Testis (tissue), 3 donors: ENCODE data around the gene MTPN. TPM values are rescaled to one million over a fixed set of nuclear protein-coding genes. Genes with fewer than 3 reads are reported as not detected.

Experiments
- DNase-seq: peaks from one replicate; pipeline ENCODE4 v3.0.0-alpha.2; 2019
- H3K27ac ChIP-seq, 2 donors: fragments of 200-600 bp; sonication (generic); one replicate each; pipeline ENCODE4 v1.5.1; 2019
- H3K27me3 ChIP-seq: fragments of 200-600 bp; sonication (generic); one replicate; pipeline ENCODE4 v1.5.1; 2019
- H3K36me3 ChIP-seq: fragments of 200-600 bp; sonication (generic); one replicate; pipeline ENCODE4 v1.5.1; 2017; ENCODE audit warnings: low read depth; ENCODE audit errors: missing control alignments
- H3K4me1 ChIP-seq: fragments of 200-600 bp; sonication (generic); one replicate; pipeline ENCODE4 v1.5.1; 2019
- H3K4me3 ChIP-seq, 2 donors: fragments of 200-600 bp; sonication (generic); one replicate each; pipeline ENCODE4 v1.5.1; 2017 to 2019
- H3K9me3 ChIP-seq: fragments of 200-600 bp; sonication (generic); one replicate; pipeline ENCODE4 v1.5.1; 2017
- CTCF ChIP-seq, 3 experiments: fragments of 450-650 bp in 2 of 3; fragments of 200-600 bp in 1 of 3; sonication (generic) in 1 of 3; IDR thresholded peaks; one replicate each; pipeline ENCODE4 v1.5.1; 2016 to 2019; ENCODE audit warnings: antibody characterized with exemption in 3 of 3, mild to moderate bottlenecking in 2 of 3, moderate library complexity in 1 of 3
- POLR2A ChIP-seq: fragments of 450-650 bp; IDR thresholded peaks from one replicate; pipeline ENCODE4 v1.6.1; 2017; ENCODE audit warnings: antibody characterized with exemption, mild to moderate bottlenecking, moderate library complexity
- WGBS, 2 donors: methylation state at CpG; one replicate each; pipeline ENCODE4 v1.1.5; 2018; 5-methylcytosine and 5-hydroxymethylcytosine counted together
- intact Hi-C: fragments of 100-400 bp; cut with DNase I; formaldehyde crosslinking; loops from one replicate; pipeline ENCODE4 v1.15.1; 2023; ENCODE audit warnings: low total_unique reads
- polyA plus RNA-seq: library from polyadenylated mRNA; stranded (reverse); fragments of 350-450 nt; fragmentation: Illumina TruSeq; extraction: RNeasy Lipid Tissue Mini Kit (QIAGEN cat#74804); gene quantifications from one replicate; pipeline ENCODE4 v1.2.3, GENCODE V29; 2014; ENCODE audit warnings: low read depth, low replicate concordance; ENCODE audit not compliant: insufficient read depth
- total RNA-seq, 2 donors: library from RNA; depleted of rRNA; stranded (reverse); fragments of >200 nt; gene quantifications; one replicate each; pipeline ENCODE4 v1.2.3, GENCODE V29; 2016

MTPN gene
- total and polyA plus RNA-seq, 3 donors from 2014 or later, result 141 to 144 (median 142) TPM

GRCh38 chr7:136018104-136018503 lies 40.9 kb upstream of the MTPN start:
- TF ChIP-seq POLR2A (no peak), CTCF (IDR thresholded peaks at IDR 0.05) (no peak)
- H3K36me3 ChIP-seq, result no peaks in the 10 kb centered on the region
- no peaks in the 10 kb centered on the region for H3K27me3 ChIP-seq
- DNase-seq, result no peak
- H3K9me3 ChIP-seq, result no peaks in the 10 kb centered on the region
- intact Hi-C loops, result no loop called here
- H3K27ac ChIP-seq, result no peak overlapping the region
- 94 to 100% methylated on average over 2 of the region's 2 CpGs for WGBS, 2 donors
- no peak overlapping the region for H3K4me3 ChIP-seq
- H3K4me1 ChIP-seq, result no peaks in the 10 kb centered on the region

GRCh38 chr7:136016649-136017395 lies 39.7 kb upstream of the MTPN start:
- TF ChIP-seq POLR2A (no peak), CTCF (IDR thresholded peaks at IDR 0.05) (no peak)
- Histone ChIP-seq H3K27ac (no peak overlapping the region), H3K27me3 (no peaks in the 10 kb centered on the region), H3K4me1 (no peaks in the 10 kb centered on the region), H3K36me3 (no peaks in the 10 kb centered on the region), H3K4me3 (no peak overlapping the region), H3K9me3 (no peaks in the 10 kb centered on the region)
- WGBS, 2 donors, result 83 to 90% methylated on average over 5 of the region's 5 CpGs
- DNase-seq, result no peak
- intact Hi-C loops, result no loop called here

- Histone ChIP-seq H3K4me3 (no peak overlapping the region), H3K27ac (no peak overlapping the region), H3K27me3 (no peaks in the 10 kb centered on the region), H3K4me1 (no peaks in the 10 kb centered on the region), H3K36me3 (no peaks in the 10 kb centered on the region), H3K9me3 (no peaks in the 10 kb centered on the region)
- no peak for TF ChIP-seq CTCF (IDR thresholded peaks at IDR 0.05)
- no peak for TF ChIP-seq POLR2A
- 70 to 77% methylated on average over 1 of the region's 1 CpG for WGBS, 2 donors
- DNase-seq, result no peak
- intact Hi-C loops, result no loop called here
These were observed 38.5 kb upstream of the MTPN start for GRCh38 chr7:136015638-136016037.

GRCh38 chr7:136014659-136015058 lies 37.5 kb upstream of the MTPN start:
- Histone ChIP-seq H3K36me3 (no peaks in the 10 kb centered on the region), H3K27ac (no peak overlapping the region), H3K9me3 (no peaks in the 10 kb centered on the region), H3K27me3 (no peaks in the 10 kb centered on the region), H3K4me1 (no peaks in the 10 kb centered on the region), H3K4me3 (no peak overlapping the region)
- intact Hi-C loops, result no loop called here
- DNase-seq, result no peak
- no peak for TF ChIP-seq CTCF (IDR thresholded peaks at IDR 0.05)
- TF ChIP-seq POLR2A, result no peak
- 93 to 96% methylated on average over 3 of the region's 3 CpGs for WGBS, 2 donors

GRCh38 chr7:136012238-136012637 lies 35.1 kb upstream of the MTPN start:
- intact Hi-C loops, result no loop called here
- H3K36me3 ChIP-seq, result no peaks in the 10 kb centered on the region
- no peak for DNase-seq
- no peaks in the 10 kb centered on the region for H3K4me1 ChIP-seq
- no peaks in the 10 kb centered on the region for H3K9me3 ChIP-seq
- no peak overlapping the region for H3K4me3 ChIP-seq
- WGBS, 2 donors, result 82 to 97% methylated on average over 8 of the region's 8 CpGs
- no peaks in the 10 kb centered on the region for H3K27me3 ChIP-seq
- no peak overlapping the region for H3K27ac ChIP-seq
- no peak for TF ChIP-seq CTCF (IDR thresholded peaks at IDR 0.05)
- TF ChIP-seq POLR2A, result no peak
